HS-5 (cell line): ENCODE results near the gene LINC00237.

Source experiments
- DNase-seq: peaks from one replicate; pipeline ENCODE4 v3.0.0-alpha.2; 2012; ENCODE audit warnings: low read depth

LINC00237 gene

DNA sequence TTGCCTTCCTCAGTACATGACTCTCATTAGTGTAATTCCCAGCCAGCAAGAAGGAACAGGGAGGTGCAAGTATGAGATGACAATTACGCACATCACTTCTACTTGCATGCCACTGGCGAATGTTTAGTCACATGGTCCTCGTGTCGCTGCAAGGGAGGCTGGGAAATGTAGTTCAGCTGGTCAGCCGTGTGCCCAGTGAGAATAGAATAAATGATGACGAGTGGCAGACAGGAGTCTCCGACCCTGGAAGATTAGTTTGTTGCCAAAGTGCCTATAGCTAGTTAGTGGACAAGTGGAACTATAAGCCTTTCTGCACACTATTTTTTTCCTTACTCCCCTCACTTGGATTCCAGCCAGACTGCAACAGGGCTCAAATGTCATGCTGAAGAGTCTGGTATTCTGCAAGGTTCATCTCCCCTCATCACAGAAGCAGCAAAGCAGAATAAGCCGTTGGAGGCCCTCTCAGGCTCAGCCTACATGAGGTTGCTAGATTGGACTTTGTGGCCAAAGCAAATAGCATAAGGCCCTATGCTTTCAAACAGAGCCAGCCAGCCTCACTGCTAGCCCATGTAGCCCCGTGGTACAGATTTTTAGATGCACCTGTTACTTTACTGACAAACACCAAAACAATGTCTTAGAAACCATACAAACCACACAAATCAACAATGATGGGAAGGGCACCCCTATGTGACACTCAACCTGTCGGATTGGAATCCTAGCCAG lies 9.7 kb downstream of the LINC00237 start:
- no peak for DNase-seq

DNA sequence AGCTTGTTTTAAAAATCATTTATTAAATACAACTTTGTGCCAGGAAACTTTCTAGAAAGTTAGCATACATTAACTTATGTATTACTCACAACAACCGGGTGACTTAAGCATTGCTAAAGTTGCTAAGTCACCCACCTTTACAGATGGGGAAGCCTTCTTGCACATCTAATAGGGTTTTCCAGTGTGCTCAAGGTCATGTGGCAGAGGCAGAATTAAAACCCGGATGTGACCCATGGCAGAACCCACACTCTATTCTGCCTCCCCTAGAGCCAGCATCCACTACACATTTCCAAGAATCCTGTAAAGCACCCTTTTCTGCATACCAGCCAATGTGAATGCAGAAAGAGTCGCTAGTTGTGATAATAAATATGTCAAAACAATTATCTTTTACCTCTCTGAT lies 13.4 kb downstream of the LINC00237 start:
- DNase-seq = no peak

DNA sequence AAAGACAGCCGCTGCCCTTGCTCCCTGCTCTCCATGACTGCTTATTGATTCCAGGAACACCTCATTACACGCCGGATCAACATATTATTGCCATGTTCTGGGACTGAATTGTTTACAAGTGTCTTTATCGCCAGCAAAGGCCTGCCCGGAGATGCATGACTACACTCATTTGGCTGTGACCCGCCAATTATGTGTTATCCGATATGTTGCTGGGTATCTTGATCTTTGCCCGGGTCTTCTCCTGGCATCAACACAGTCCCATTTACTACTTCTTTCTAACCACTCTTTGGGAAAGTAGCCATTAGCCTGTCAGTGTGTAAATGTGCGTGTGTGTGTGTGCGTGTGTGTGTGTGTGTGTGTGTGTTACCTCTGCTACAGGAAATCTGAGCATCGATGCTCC lies 15.4 kb downstream of the LINC00237 start:
- DNase-seq = no peak

DNA sequence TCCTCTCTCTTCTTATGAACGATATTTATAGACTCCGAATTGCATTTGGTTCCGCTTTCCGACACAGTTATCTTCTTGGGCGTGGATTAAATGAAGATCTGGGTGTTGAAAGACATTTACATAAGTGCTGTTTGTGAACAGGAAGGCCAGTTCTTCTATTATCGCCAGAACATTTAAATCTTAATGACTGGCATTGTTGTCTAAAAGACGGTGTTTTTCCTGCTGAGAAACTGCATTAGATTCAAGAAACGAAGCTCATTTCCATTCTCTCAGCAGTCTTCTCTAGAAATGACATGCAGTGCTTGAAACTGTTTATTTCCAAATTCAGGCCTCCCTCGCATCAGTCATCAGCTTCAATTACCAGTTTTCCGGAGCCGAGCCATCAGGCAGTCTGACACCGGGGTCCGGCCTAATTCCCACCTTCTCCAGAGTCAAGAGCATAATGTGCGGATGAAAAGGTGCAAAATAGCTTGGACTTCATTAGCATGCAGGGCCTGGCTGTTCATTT lies 16.0 kb downstream of the LINC00237 start:
- no peak for DNase-seq

DNA sequence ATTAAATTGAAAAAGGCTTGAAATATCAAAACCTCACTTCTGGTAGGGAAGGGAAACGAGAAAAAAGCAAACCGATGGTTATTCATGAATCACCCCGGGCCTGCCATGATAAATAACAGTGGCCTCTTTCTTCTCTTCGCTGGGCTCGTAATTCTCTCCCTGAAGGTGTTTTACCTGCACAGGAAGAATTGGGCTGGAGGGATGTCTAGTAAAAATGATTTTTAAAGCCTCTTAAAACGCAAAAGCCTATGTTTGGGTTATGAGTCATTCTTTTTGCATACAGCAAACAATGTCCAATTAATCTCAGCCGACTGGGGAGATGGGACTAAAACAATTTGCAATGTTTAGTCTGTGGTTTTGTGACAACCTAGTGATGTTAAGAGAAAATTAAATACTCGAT lies 16.8 kb downstream of the LINC00237 start:
- no peak for DNase-seq

DNA sequence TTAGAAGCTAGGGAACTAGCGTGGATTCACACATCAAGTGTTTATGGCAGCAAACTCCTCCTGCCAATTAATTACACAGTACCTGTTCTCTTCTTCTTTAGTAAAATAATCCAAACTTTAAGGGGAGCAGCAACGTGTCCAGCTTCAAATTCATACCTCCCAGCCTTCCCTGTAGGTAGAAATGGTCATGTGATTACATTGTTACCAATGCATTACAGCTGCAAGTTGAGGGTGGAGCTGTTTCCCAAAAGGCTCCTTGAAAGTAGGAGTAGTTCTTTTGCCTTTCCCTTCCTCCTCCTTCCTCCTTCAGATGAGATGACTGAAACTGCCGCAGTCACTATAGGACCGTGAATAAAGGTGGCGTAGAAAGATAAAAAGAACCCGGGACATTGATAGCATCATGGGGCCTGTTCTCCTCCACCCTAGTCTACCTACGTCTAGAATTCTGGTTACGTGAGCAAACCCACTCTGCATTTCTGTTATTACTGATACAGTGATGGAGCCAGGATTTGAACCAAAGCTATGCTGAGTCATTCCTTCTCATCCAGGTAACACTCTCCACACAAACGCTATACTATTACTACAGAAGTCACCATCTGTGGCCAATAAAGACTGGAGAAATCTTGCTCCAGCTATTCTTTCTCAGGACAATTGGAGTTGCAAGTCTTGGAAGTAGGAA lies 18.2 kb downstream of the LINC00237 start:
- no peak for DNase-seq

DNA sequence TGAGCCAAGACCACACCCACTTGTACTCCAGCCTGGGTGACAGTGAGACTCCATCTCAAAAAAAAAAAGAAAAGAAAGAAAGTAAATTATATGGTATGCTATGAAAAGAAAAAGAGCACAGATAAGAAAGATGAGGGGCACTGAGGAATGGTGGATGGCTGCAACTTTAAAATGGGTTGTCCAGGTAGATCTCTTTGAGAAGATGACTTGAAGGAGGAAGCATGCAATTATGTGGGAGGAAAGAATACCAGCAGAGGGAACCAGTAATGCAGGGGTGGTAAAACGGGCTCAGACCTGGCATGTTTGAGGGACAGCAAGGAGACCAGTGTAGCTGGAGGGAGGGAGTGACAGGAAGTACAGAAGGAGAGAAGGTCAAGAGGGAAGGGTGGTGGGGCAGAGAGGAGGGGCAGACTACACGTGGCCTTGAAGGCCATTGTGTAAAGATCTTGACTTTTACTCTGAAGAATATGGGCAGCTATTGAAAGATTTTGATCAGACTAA lies 22.3 kb downstream of the LINC00237 start:
- no peak for DNase-seq

DNA sequence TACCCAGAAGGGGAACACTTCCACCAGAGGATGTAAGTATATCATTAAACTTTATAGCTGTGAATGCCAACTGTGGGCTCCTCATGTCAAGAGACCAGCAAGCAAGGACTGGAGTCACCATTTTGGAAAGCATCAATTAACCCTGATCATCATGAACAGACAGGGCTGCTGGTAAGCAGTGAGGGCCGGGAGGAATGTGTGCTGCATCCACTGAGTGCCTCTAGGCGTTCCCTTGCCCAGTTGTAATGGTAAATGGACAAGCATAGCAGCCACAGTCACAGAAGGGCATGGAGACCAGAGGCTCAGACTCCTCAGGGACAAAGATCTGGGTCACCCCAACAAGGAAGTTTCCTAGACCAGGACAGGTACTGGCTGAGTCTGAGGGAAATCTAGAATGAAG lies 23.6 kb downstream of the LINC00237 start:
- no peak for DNase-seq

DNA sequence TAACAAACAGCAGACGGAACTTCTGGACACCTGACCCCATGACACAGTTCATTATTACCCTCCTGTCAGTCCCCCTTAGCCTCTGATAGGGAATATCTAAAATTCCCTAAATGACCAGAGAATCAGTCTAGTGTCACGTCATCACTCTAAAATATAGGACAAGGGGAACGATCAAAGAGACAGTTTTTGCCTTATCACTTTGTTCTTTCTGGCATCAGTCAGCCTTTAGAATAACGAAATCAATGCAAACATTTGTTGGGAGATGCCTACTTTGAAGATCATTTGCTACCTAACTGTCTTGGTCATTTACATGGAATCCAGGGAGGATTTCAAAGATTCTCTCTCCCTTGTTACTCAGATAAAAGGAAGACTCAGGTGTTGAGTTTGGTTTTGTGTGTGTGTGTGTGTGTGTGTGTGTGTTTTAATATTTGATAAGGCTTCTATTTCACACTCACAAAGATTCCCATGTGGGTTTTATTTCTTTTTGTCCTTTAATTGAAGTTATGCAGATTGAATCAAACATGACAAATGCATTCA lies 28.3 kb downstream of the LINC00237 start:
- no peak for DNase-seq

DNA sequence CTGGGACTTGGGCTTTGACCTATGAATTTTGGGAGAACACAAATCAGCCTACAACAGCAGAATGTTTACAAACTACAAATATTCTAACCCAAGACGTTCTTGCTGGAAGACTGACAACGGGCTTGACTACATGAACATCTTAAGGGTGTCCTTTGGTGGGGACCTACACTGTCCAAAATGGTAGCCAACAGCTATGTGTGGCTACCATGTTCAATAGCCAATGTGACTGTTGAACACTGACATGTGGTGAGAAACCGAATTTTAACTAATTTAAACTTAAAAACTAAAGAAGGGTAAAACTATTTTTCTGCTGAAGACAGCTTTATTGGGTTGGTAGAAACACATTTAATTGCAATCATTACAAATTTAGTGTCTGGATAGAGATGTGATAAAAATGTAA lies 30.1 kb downstream of the LINC00237 start:
- no peak for DNase-seq

DNA sequence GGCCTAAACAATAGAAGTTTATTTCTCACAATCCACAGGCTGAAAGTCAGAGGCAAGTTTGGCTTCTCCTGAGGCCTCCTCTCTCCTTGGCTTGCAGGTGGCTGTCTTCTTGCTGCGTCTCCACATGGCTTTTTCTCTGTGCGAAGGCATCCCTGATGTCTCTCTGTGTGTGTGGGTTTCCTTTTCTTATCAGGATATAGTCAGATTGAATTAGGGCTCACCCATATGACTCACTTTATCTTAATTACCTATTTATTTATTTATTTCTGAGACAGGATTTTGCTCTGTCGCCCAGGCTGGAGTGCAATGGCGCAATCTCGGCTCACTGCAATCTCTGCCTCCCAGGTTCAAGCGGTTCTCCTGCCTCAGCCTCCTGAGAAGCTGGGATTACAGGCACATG lies 30.7 kb downstream of the LINC00237 start:
- DNase-seq = no peak

DNA sequence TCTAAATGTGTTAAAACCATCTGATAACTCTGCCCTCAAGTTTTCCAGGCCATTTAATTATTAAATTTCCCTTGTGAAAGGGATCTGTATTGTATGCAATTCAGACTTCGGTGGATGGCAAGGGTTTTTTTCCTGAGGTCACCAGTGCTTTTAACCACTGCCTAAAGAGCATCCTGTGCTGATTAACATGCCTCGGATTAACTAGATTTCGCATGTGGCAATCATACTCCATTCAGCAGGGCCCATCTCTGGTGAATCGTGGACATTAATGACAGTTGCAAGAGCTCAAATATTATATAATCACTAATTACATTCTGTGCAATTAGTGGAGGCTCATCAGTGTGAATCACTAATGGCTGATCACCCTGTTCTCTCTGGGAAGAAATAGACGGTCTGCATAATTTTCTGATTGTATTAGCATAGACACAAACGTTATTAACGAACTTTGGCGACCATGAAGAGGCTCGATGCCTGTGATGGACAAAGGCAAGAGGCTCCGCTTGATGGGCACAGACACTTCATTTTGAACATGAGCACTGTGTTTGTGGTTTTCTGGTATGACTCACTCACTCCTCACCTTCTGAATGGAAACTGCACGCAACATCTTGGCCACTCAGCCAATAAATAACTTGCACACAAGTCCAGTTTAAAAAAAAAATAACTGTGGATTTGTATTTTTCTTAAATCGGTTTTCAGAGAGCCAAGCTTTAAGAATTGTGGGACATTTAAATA lies 31.4 kb downstream of the LINC00237 start:
- DNase-seq = no peak

DNA sequence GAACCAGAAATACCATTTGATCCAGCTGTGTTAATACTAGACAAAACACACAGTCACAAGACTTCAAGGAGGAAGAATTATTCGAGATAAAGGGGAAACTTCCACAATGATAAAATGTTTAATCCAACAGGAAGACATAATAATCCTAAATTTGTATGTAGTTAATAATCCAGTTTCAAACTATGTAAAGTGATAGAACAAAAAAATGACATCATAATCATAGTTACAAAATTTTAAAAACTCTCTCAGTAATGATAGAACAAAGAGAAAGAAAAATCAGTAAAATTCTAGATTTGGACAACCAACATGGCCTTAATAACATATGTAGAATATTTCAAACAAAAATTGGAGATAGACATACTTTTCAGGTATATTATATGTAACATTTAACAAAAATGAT lies 38.9 kb downstream of the LINC00237 start:
- no peak for DNase-seq

DNA sequence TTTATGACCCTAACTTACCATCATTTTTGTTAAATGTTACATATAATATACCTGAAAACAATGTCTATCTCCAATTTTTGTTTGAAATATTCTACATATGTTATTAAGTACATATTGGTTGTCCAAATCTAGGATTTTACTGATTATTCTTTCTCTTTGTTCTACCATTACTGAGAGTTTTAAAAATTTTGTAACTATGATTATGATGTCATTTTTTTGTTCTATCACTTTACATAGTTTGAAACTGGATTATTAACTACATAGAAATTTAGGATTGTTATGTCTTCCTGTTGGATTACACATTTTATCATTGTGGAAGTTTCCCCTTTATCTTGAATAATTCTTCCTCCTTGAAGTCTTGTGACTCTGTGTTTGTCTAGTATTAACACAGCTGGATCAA lies 41.2 kb downstream of the LINC00237 start:
- no peak for DNase-seq

DNA sequence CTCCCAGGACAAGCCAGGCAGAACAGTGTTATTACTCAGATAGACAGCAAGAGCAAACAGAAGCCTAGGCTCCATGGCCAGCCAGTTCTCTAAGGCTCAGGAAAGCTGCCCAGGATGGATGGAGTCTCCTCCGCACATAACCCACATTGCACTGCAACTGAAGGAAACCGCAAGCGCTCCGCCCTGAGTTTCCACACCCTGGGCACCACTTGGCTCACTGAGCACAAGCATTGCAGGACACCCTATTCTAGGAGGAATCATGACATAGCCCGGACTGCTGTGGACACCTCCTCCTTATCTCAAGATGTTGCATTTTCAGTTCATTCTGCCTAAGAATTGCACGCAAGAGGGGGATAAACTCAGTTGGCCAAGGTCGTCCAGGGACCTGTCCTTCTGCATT lies 42.9 kb downstream of the LINC00237 start:
- DNase-seq = no peak

DNA sequence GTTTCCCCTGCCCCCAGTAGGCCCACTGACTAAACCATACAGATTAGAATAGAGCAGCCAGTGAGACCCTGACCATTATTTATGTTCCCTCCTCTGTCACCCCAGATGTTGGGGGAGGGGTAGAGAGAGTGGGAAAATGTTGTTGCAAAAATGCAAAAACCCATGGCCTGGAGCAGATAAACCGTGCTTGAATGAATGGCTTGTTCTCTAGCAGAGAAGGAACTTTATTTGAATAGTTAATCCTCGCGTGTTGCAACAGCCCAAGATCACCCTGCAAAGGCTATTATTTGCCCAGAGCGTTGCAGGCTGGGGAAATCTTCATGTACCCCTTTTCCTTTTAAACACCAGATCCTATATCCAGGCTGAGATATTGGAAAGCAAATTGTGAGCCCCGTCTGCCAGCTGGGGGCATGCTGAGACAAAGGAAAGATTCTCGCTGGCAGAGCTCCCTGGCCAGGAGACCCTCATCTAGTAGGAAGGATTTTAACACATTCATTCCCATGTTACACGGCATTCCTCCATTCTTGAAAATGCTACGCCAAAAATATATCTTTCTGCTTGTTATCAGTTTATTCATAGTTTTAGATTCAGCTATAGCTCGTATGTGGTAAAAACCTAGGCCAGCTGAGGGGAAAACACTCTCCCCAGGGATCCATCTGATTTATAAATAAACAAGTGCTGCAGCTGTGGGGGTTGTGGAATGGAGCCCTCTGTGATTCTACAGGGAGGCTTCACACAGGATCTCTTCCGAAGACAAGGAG lies 53.0 kb downstream of the LINC00237 start:
- no peak for DNase-seq

DNA sequence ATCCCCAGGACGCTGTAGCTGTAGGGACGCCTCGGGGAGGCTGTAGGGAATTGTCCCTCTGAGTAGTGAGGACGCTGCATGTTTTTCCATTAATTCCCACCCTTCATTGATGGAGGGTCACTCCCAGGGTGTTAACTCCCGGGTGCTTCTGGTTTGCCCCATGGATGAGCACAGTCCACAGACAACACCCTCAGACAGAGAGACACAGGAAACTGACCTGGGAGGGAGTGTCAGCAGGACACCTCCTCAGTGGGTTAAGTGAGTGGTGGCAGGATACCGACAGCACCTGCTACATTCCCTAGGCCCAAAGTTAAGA lies 53.5 kb downstream of the LINC00237 start:
- no peak for DNase-seq

DNA sequence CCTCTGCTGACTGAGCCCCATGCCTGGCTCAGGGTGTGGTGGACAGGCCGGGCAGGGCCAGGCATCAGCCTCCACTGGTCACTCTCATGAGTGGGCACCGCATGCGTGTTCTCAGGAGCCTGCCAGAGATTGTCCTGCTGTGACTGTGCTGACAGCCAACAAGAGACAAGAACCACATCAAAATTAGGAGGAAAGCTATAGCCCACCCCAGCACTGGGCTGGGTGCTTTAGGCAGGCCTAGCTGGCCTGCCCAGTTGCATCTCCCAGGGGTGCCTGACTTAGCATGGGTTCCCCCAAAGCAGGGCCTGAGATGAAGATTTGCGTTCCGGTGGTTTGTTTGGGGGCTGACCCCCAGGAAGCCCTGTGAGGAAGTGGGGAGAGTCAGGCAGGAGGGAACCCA lies 53.9 kb downstream of the LINC00237 start:
- DNase-seq = no peak

DNA sequence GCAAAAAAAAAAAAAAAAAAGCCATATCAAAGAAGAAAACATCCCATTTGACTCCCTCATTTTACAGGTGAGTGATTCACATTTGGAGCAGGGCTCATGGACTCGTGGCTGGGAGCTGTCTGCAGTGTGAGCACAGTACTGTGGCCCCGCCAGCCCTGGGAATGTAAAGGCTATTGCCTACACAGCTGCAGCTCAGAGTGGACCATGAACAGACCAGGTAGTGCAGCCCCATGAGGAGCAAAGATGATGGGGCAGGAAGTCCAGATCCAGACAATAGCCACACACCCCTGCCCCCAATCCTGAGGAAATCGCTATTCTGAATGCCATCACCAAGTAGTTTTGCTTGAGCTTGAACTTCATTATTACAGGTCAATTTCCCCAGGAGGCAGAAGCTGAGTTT lies 55.4 kb downstream of the LINC00237 start:
- DNase-seq = no peak

DNA sequence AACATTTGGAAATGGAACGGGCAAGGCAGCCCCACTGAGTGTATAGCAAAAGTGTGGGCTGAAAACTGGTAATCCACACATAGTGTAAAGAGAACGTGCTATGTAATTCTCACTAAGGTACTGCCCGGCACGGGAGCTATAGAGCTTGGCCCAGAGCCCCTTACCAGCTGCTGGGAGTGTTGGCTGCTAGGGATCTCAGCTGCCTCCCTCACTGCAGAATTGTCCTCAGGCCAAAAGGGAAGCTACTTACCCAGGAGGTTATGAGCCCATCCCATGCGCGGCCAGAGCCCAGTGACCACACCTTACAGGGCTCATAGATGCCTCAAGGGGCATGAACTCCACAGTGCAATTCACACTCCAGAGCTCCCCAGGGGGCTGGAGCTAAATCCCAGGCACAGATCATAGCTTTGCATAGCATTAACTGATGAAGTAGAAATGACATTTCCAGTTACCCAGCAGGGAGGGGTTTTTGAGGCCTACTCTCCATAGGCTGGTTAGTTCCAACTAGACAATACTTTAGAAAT lies 56.8 kb downstream of the LINC00237 start:
- DNase-seq = no peak

DNA sequence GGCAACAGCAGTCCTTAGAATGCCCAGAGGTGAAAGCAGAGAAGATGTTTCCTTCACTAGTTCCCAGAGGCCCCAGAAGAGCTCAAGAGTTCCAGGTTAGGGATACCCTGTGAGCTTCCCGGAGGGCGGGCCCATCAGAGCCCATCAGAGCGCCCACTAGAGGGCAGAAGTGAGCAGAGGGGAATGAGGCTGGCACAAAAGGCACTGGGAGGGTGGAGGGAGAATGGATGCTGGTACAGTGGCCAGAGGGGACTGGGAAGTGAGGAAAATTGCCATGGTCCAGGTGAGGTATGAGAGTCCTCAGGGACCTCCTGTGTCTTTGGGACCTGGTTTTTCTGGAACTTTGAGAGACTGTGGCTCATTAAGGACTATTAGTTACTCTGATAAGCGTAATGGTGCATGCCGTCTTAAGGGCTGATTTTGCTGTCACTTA lies 57.3 kb downstream of the LINC00237 start:
- no peak for DNase-seq

DNA sequence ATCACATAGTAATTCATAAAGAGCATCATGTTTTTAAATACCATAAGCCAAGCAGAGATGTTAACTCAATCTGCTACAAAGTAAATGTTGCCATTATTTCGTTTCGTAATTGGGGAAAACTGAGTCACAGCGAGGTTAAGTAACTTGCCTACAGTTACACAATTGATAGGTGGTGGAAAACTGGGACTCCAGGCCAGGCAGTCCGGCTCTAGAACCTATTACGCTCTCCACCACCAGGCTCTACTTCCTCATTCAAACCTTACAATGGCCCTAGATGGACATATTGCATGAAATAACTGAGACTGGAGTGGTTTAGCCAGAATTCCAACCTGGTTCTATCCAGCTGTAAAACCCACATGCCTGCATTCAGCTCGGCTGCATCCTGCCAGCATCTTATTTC lies 58.2 kb downstream of the LINC00237 start:
- DNase-seq = no peak
